Measurements from ENCODE around the gene AK1. TPM values are rescaled to one million over a fixed set of nuclear protein-coding genes. Genes with fewer than 3 reads are reported as not detected.

Gene AK1
- total RNA-seq, 1 donor = 121 TPM

GRCh38 chr9:127895811-127896210 is 18.3 kb upstream of the AK1 start:
- TF ChIP-seq CTCF (IDR thresholded peaks at IDR 0.05; ENCODE audit: insufficient read depth, low read length) = no peak
- H3K4me3 ChIP-seq (ENCODE audit: low read depth, low read length) = no peak overlapping the region
- DNase-seq (ENCODE audit: low read depth) = no peak

GRCh38 chr9:127893392-127893791 is 15.9 kb upstream of the AK1 start:
- TF ChIP-seq CTCF (IDR thresholded peaks at IDR 0.05; ENCODE audit: insufficient read depth, low read length) = no peak
- DNase-seq (ENCODE audit: low read depth) = no peak

GRCh38 chr9:127892831-127893230 is 15.4 kb upstream of the AK1 start:
- no peak for DNase-seq (ENCODE audit: low read depth)
- no peak for TF ChIP-seq CTCF (IDR thresholded peaks at IDR 0.05; ENCODE audit: insufficient read depth, low read length)
- no peak overlapping the region for H3K4me3 ChIP-seq (ENCODE audit: low read depth, low read length)

More at GRCh38 chr9:127893392-127893791, 15.9 kb upstream of the AK1 start:
- H3K4me3 ChIP-seq (ENCODE audit: low read depth, low read length) = no peak overlapping the region

DNA sequence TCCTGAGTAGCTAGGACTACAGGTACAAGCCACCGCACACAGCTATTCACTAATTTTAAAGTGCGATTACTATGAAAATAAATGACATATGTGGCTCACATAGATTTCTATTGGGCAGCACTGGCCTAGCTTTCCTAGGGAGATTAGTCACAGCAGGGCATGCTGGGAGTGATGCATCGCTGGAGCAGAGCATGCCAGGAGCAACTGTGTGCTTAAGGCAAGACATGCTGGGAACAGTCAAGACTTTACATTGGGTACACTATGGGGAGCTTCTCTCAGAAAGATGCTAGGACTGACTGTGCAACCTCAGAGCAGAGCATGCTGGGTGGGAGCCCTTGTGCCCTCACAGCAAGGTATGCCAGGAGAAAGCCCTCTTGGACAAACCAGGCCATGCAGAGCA is 12.6 kb upstream of the AK1 start:
- no peak for DNase-seq (ENCODE audit: low read depth)
- H3K4me3 ChIP-seq (ENCODE audit: low read depth, low read length) = no peak overlapping the region
- no peak for TF ChIP-seq CTCF (IDR thresholded peaks at IDR 0.05; ENCODE audit: insufficient read depth, low read length)

DNA sequence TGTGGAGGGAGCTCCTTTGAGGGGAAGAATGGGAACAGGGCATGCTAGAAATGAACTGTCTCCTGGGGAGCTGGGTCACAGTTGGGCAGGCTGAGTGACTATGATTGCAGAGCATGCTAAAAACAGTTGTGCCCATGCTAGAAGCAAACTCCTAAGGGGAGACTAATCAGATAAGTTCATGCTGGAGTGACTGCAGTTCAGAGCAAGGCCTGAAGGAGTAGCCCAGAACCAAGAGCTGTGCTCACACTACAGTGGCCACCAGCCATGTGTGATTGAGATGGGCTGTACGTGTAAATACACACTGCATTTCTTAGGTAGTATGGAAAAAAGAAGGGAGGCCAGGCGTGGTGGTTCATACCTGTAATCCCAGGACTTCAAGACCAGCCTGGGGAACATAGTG is 10.3 kb upstream of the AK1 start:
- H3K4me3 ChIP-seq (ENCODE audit: low read depth, low read length) = no peak overlapping the region
- DNase-seq (ENCODE audit: low read depth) = no peak
- peak; percentile 29 for TF ChIP-seq CTCF (IDR thresholded peaks at IDR 0.05; ENCODE audit: insufficient read depth, low read length)

- no peak overlapping the region for H3K4me3 ChIP-seq (ENCODE audit: low read depth, low read length)
- TF ChIP-seq CTCF (IDR thresholded peaks at IDR 0.05; ENCODE audit: insufficient read depth, low read length) = no peak
- no peak for DNase-seq (ENCODE audit: low read depth)
Measured at GRCh38 chr9:127886401-127886972, 9.0 kb upstream of the AK1 start.
